Omental fat pad (tissue), 4 donors: ENCODE measurements around the gene AK2. TPM values are rescaled to one million over a fixed set of nuclear protein-coding genes. Genes with fewer than 3 reads are reported as not detected.
"Not testable (repeated sequence)": the region's sequence is repeated elsewhere in the genome, so short reads cannot be mapped to it uniquely, and the experiment has no call there.

Source experiments
- ATAC-seq: fragments of 150-250 bp; one replicate; pipeline ENCODE4 v1.9.1; 2016; ENCODE audit warnings: mild to moderate bottlenecking, moderate library complexity; ENCODE audit not compliant: low FRiP score
- DNase-seq: peaks from one replicate; pipeline ENCODE4 v3.0.0-alpha.2; 2019; ENCODE audit warnings: low spot score
- total RNA-seq, 4 donors: library from RNA; depleted of rRNA; stranded (reverse); fragments of >200 nt; gene quantifications; one replicate each; pipeline ENCODE4 v1.1.0, GENCODE V29; 2016
- TF ChIP-seq, protein P1 (sequence below), 3 donors: fragments of 450-650 bp; IDR thresholded peaks; one replicate each; pipeline ENCODE4 v1.5.1; 2016 to 2017; ENCODE audit warnings: antibody characterized with exemption in 3 of 3, mild to moderate bottlenecking in 3 of 3, moderate library complexity in 2 of 3

The AK2 gene
- total RNA-seq, 4 donors from 2014 or later: 146 to 297 (median 161) TPM

- TF ChIP-seq, protein P1, sequence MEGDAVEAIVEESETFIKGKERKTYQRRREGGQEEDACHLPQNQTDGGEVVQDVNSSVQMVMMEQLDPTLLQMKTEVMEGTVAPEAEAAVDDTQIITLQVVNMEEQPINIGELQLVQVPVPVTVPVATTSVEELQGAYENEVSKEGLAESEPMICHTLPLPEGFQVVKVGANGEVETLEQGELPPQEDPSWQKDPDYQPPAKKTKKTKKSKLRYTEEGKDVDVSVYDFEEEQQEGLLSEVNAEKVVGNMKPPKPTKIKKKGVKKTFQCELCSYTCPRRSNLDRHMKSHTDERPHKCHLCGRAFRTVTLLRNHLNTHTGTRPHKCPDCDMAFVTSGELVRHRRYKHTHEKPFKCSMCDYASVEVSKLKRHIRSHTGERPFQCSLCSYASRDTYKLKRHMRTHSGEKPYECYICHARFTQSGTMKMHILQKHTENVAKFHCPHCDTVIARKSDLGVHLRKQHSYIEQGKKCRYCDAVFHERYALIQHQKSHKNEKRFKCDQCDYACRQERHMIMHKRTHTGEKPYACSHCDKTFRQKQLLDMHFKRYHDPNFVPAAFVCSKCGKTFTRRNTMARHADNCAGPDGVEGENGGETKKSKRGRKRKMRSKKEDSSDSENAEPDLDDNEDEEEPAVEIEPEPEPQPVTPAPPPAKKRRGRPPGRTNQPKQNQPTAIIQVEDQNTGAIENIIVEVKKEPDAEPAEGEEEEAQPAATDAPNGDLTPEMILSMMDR (IDR thresholded peaks at IDR 0.05): no peak
- no peak for ATAC-seq
- no peak for DNase-seq
These were observed 43.7 kb upstream of the AK2 start for GRCh38 chr1:33080373-33080772.

DNA sequence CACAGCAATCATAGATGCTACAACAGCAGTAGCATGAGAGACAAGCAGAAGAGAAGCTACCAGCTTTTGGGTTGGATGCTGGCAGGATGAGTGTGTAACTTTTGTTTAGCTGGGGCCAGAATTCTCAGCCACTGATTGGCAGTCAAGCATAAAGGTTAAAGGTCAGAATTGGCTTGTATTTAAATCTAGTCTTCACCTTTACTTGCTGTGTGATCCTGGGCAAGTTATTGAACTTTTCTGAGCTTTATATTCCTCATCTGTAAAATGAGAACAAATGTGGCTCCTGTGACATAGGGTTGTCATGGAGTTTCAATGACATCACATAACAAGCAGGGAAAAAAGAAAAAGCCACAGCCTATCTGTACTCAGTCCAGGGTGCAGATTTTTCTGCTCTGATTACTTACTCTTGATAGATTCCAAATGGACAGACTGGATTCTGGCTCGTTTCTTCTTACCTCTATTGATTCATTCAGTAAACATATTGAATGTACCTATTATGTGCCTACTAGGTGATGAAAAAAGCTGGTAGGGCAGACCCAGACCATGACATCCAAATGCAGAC, 41.4 kb upstream of the AK2 start:
- DNase-seq (no peak), ATAC-seq (no peak)
- TF ChIP-seq, protein P1 (IDR thresholded peaks at IDR 0.05): no peak

- ATAC-seq: no peak
- TF ChIP-seq, protein P1 (IDR thresholded peaks at IDR 0.05): no peak
- no peak for DNase-seq
These were observed 37.7 kb upstream of the AK2 start for GRCh38 chr1:33074193-33074945.

DNA sequence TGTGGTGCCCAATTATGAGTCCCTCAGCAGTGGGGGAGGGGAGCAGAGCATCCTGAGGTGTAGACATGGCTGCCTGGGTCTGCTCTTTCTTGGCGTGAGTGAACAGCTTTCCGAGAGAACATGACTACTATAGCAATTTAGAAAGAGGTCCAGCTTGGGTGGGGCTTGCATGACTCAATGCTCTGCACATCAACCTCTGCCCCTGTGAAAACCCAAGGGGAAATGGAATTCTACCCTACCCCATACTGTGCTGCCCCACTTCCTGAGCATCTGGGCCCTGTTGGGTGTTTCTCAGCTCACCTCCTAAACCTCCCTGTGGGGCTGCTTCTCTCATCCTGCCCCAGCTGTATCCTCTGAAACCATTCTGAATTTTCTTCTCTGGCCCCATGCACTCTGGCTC, 36.0 kb upstream of the AK2 start:
- TF ChIP-seq, protein P1 (IDR thresholded peaks at IDR 0.05): no peak
- ATAC-seq (no peak), DNase-seq (no peak)

DNA sequence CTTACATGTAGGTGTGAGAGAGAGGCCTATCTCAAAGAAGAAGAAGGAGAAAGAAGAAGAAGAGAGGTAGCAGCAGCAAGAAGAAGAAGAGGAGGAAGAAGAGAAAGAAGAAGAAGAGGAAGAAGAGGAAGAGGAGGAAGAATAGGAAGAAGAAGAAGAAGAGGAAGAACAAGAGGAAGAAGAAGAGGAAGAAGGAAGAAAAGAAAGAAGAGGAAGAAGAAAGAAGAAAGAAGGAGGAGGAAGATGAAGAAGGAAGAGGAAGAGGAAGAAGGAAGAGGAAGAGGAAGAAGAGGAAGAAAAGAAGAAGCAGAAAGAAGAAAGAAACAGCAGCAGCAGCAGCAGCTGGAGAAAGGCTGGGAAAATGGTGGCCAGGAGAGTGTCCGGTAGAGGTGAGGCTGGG, 33.9 kb upstream of the AK2 start:
- no peak for DNase-seq
- TF ChIP-seq, protein P1 (IDR thresholded peaks at IDR 0.05): no peak
- no peak for ATAC-seq

- DNase-seq: not testable (repeated sequence)
These were observed 31.4 kb upstream of the AK2 start for GRCh38 chr1:33068108-33068507.

GRCh38 chr1:33066477-33066876, 29.8 kb upstream of the AK2 start:
- DNase-seq, ATAC-seq: not testable (repeated sequence)

More at GRCh38 chr1:33068108-33068507, 31.4 kb upstream of the AK2 start:
- not testable (repeated sequence) for ATAC-seq

GRCh38 chr1:33065301-33065700, 28.6 kb upstream of the AK2 start:
- ATAC-seq (no peak), DNase-seq (no peak)
- TF ChIP-seq, protein P1 (IDR thresholded peaks at IDR 0.05): no peak

DNA sequence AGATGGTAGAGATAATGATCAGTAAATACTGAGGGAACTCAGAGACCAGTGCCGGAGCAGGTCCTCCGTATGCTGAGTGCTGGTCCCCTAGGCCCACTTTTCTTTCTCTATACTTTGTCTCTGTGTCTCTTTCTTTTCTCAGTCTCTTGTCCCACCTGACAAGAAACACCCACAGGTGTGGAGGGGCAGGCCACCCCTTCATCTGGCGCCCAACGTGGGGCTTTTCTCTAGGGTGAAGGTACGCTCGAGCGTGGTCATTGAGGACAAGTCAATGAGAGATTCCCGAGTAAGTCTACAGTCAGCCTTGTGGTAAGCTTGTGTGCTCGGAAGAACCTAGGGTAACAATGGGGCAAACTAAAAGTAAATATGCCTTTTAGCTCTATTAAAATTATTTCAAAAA, 27.6 kb upstream of the AK2 start:
- not testable (repeated sequence) for DNase-seq

More for the DNA sequence above, 27.6 kb upstream of the AK2 start:
- ATAC-seq: not testable (repeated sequence)
